ENCODE data around the gene PPID. TPM values are rescaled to one million over a fixed set of nuclear protein-coding genes. Genes with fewer than 3 reads are reported as not detected.
"Not testable (repeated sequence)": the region's sequence is repeated elsewhere in the genome, so short reads cannot be mapped to it uniquely, and the experiment has no call there.

PPID gene
- total RNA-seq, 1 donor from 2014 or later = 15.0 TPM

DNA sequence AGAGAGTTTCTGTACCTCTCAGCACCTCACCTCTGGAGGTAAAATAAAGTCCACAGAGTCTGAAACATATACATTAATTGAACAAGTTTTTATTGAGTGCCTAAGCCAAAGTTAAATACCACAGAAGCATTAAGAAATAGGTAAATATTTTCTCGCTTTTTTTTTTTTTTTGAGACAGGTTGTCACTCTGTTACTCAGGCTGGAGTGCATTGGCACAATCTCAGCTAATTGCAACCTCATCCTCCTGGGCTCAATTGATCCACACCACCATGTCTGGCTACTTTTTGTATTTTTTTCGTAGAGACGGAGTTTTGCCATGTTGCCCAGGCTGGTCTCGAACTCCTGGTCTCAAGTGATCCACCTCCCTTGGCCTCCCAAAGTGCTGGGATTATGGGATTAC lies 35.5 kb upstream of the PPID start:
- H3K9me3 ChIP-seq = no peaks in the 10 kb centered on the region
- no peaks in the 10 kb centered on the region for H3K27me3 ChIP-seq
- intact Hi-C loops (cut with DNase I) = no loop called here
- TF ChIP-seq, protein P1, sequence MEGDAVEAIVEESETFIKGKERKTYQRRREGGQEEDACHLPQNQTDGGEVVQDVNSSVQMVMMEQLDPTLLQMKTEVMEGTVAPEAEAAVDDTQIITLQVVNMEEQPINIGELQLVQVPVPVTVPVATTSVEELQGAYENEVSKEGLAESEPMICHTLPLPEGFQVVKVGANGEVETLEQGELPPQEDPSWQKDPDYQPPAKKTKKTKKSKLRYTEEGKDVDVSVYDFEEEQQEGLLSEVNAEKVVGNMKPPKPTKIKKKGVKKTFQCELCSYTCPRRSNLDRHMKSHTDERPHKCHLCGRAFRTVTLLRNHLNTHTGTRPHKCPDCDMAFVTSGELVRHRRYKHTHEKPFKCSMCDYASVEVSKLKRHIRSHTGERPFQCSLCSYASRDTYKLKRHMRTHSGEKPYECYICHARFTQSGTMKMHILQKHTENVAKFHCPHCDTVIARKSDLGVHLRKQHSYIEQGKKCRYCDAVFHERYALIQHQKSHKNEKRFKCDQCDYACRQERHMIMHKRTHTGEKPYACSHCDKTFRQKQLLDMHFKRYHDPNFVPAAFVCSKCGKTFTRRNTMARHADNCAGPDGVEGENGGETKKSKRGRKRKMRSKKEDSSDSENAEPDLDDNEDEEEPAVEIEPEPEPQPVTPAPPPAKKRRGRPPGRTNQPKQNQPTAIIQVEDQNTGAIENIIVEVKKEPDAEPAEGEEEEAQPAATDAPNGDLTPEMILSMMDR (IDR thresholded peaks at IDR 0.05) = no peak
- TF ChIP-seq POLR2AphosphoS5 (IDR thresholded peaks at IDR 0.05; ENCODE audit: insufficient read depth in 1 of 2, low read depth in 1 of 2) = no peak
- no peak for TF ChIP-seq POLR2A (IDR thresholded peaks at IDR 0.05)
- no peaks in the 10 kb centered on the region for H3K36me3 ChIP-seq
- no peak for DNase-seq (ENCODE audit: extremely low spot score in 2 of 2)
- H3K27ac ChIP-seq = no peak overlapping the region
- no peak overlapping the region for H3K4me3 ChIP-seq
- no peaks in the 10 kb centered on the region for H3K4me1 ChIP-seq

DNA sequence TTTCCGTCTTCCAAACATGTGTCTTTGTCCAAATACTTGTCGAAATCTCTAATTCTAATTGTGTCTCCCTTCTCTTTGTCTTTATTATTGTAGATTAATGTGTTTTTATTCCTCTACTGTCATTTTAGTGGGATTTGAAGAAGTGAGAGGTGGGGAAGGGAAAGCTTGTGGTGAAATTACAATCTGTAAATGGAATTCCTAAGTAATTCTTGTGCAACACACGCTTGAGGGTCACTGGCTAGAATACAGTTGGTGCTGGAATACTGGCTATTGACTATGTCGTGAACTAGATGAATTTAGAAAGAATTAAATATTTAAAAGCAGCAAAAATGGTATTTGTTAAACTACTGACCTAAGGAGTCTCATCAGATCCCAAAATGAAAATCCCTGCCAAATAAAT lies 34.9 kb upstream of the PPID start:
- H3K27ac ChIP-seq = no peak overlapping the region
- intact Hi-C loops (cut with DNase I) = no loop called here
- H3K36me3 ChIP-seq = no peaks in the 10 kb centered on the region
- no peaks in the 10 kb centered on the region for H3K9me3 ChIP-seq
- TF ChIP-seq POLR2A (IDR thresholded peaks at IDR 0.05) (no peak), POLR2AphosphoS5 (IDR thresholded peaks at IDR 0.05; ENCODE audit: insufficient read depth in 1 of 2, low read depth in 1 of 2) (no peak)
- TF ChIP-seq, protein P1 (IDR thresholded peaks at IDR 0.05) = no peak
- H3K27me3 ChIP-seq = no peaks in the 10 kb centered on the region
- DNase-seq (ENCODE audit: extremely low spot score in 2 of 2) = no peak
- no peak overlapping the region for H3K4me3 ChIP-seq
- H3K4me1 ChIP-seq = no peaks in the 10 kb centered on the region

DNA sequence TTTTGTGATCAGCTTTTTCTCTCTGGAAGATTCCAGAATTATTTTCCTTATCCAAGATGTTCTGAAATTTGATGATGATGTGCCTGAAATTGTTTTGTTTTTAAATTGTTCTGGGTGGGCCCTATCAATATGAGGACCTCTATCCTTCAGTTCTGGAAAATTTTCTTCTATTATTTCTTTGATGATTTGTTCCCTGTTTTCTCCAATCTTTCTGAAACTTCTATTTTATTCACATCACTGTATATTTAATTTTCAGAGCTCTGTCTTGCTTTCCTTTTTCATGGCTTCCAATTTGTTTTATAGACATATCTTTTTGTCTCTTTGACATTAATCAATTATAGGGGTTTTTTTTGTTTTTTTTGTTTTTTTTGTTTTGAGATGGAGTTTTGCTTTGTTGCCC lies 33.4 kb upstream of the PPID start:
- H3K9me3 ChIP-seq = no peaks in the 10 kb centered on the region
- intact Hi-C loops (cut with DNase I) = no loop called here

DNA sequence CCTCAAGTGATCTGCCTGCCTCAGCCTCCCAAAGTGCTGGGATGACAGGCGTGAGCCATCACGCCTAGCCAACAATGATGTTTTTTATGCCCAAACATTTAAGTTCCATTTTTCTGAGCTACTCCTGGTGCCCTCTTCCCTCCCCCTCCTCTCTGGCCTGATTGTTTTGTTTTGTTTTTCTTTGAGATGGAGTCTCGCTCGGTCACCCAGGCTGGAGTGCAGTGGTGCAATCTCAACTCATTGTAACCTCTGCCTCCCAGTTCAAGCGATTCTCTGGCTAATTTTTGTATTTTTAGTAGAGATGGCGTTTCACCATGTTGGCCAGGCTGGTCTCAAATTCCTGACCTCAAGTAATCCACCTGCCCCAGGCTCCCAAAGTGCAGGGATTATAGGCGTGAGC lies 32.6 kb upstream of the PPID start:
- H3K36me3 ChIP-seq; H3K9me3 ChIP-seq; DNase-seq (ENCODE audit: extremely low spot score in 2 of 2); H3K27me3 ChIP-seq; H3K4me3 ChIP-seq; H3K27ac ChIP-seq; intact Hi-C loops (cut with DNase I); H3K4me1 ChIP-seq: not testable (repeated sequence)

More for the DNA sequence above, 33.4 kb upstream of the PPID start:
- no peak for DNase-seq (ENCODE audit: extremely low spot score in 2 of 2)
- no peak overlapping the region for H3K27ac ChIP-seq
- no peaks in the 10 kb centered on the region for H3K4me1 ChIP-seq
- no peak overlapping the region for H3K4me3 ChIP-seq
- H3K27me3 ChIP-seq = no peaks in the 10 kb centered on the region
- TF ChIP-seq POLR2AphosphoS5 (IDR thresholded peaks at IDR 0.05; ENCODE audit: insufficient read depth in 1 of 2, low read depth in 1 of 2) = no peak
- TF ChIP-seq POLR2A (IDR thresholded peaks at IDR 0.05) = no peak
- TF ChIP-seq, protein P1 (IDR thresholded peaks at IDR 0.05) = no peak
- H3K36me3 ChIP-seq = no peaks in the 10 kb centered on the region

DNA sequence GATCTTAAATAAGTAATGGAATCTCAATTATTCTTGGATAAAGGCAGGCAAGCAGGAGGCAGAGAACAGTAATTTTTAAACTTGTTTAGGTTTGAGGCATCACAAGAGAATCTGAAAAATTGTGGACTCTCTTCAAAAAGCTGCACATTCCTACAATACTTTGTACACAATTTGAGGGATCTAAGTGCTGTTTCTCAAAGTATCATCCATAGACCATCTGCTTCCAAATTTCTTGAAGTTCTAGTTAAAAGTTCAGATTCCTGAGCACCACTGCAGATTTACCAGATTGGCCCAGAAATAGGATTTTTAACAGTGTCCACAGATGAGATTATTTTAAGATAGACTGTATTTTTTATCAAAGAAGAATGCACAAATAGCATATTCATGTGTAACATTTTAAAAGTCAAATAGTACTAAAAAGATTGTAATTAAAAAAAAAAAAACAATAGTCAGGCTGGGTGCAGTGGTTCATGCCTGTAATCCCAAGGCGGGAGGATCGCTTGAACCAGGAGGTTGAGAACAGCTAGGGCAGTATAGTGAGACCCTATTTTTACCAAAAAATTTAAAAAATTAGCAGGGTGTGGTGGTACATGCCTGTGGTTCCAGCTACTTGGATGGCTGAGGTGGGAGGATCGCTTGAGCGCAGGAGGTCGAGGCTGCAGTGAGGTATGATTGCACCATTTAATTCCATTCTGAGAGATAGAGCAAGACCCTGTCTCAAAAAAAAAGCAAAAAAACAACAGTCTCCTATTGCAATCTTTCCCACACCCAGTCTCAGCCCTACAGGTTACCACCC lies 31.4 kb upstream of the PPID start:
- no peaks in the 10 kb centered on the region for H3K36me3 ChIP-seq
- no peaks in the 10 kb centered on the region for H3K9me3 ChIP-seq
- intact Hi-C loops (cut with DNase I) = no loop called here
- no peak overlapping the region for H3K4me3 ChIP-seq
- H3K27me3 ChIP-seq = no peaks in the 10 kb centered on the region
- no peak overlapping the region for H3K27ac ChIP-seq
- DNase-seq (ENCODE audit: extremely low spot score in 2 of 2) = no peak
- no peak for TF ChIP-seq POLR2AphosphoS5 (IDR thresholded peaks at IDR 0.05; ENCODE audit: insufficient read depth in 1 of 2, low read depth in 1 of 2)
- TF ChIP-seq, protein P1 (IDR thresholded peaks at IDR 0.05) = no peak
- H3K4me1 ChIP-seq = no peaks in the 10 kb centered on the region

All from vagina (tissue), 2 donors.